GM19043 (cell line): ENCODE results near the gene PLIN5.
"Not testable (repeated sequence)": the region's sequence is repeated elsewhere in the genome, so short reads cannot be mapped to it uniquely, and the experiment has no call there.

Experiments
- ATAC-seq: cut with Tn5 transposase; IDR thresholded peaks from one replicate; pipeline ENCODE4 v1.9.1; 2021; ENCODE audit warnings: low read depth; ENCODE audit not compliant: unreplicated experiment

PLIN5 gene

GRCh38 chr19:4543842-4544647 is 9.0 kb upstream of the PLIN5 start:
- no peak for ATAC-seq

DNA sequence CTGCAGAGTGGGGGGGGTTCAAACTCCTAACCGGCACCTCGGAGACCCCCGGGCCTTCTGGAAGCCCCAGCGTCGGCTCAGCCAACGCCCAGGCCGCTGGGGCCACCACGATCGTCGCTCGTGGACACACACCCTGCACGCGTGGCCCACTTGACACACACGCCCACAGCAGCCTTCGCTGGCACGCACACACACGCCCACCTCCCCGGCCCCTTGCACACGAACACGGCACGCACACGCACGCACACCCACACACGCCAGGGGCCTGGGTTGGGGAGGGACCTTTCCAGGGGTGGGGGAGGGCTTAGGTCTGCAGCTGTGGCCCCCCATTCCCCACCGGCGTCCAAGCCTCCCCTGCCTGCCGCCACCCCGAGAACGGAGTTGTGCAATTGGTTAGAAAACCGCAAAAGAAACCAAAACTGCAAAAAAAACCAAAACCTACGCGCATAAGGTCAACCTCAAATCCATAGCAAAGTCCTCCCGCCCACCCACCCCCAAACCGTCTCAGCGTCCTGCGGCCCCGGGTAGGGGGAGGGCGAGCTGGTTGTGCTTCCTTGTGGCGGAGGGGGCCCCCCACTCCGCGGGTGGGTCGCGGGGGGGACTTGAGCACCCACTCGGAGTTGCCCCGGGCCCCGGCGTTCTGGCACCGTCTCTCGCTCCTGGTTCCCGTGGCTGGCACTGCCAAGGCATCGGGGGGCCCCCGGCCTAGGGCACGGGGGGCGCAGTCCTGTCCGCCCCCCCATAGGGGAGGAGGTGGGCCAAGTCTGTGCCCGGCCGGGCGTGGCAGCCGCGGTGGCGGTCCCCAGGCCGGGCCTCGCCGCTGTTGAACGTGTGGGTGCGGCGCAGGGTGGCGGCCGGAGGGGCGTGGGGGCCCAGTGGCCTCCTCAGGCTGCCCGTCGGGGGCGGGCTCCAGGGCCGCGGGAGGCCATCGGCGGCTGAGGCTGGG is 8.1 kb upstream of the PLIN5 start:
- ATAC-seq = no peak

GRCh38 chr19:4541806-4542145 is 6.8 kb upstream of the PLIN5 start:
- ATAC-seq = not testable (repeated sequence)

GRCh38 chr19:4541114-4541805 is 6.2 kb upstream of the PLIN5 start:
- no peak for ATAC-seq

- ATAC-seq = no peak
These were observed 4.9 kb upstream of the PLIN5 start, which contains the start of gene LRG1 for GRCh38 chr19:4539693-4540581. TSS of gene LRG1 (minus strand) at chr19:4540036. CDS start at chr19:4540013, 23 bp downstream.

- no peak for ATAC-seq
These were observed 4.2 kb upstream of the PLIN5 start for GRCh38 chr19:4539169-4539692.

- ATAC-seq = no peak
These were observed 3.6 kb upstream of the PLIN5 start for GRCh38 chr19:4538601-4538954.

DNA sequence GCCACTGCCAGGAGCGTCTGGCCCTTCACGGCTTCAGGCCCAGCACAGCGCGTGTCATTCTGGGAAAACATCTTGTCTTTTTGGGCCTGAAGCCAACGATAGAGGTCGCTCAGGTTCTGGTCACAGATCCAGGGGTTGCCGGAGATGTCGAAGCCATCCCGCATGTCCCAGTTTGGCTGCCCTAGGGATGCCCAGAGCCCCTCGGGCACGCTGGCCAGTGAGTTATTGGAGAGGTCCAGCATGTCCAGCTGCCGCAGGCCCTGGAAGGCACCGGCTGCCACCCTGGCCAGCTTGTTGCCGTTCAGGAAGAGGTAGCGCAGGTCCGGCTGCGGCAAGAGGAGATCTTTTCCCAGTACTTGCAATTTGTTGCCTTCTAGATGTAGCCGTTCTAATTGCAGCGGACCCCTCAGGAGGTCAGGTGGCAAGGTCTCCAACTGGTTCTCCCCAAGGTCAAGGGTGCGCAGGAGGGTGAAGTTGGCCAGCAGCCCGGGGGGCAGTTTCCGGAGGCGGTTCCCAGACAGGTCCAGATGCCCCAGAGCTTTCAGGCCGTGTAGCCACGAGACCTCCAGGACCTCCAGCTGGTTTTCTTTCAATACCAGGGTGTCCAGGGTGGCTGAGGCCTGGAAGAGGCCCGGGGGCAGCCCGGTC is 3.1 kb upstream of the PLIN5 start:
- ATAC-seq = no peak

GRCh38 chr19:4536798-4537197 is 1.8 kb upstream of the PLIN5 start:
- no peak for ATAC-seq

GRCh38 chr19:4533835-4534424 is 1.1 kb downstream of the PLIN5 start:
- ATAC-seq = no peak

- no peak for ATAC-seq
These were observed 1.7 kb downstream of the PLIN5 start for GRCh38 chr19:4533334-4533733.

GRCh38 chr19:4531562-4532165 is 3.4 kb downstream of the PLIN5 start:
- no peak for ATAC-seq

DNA sequence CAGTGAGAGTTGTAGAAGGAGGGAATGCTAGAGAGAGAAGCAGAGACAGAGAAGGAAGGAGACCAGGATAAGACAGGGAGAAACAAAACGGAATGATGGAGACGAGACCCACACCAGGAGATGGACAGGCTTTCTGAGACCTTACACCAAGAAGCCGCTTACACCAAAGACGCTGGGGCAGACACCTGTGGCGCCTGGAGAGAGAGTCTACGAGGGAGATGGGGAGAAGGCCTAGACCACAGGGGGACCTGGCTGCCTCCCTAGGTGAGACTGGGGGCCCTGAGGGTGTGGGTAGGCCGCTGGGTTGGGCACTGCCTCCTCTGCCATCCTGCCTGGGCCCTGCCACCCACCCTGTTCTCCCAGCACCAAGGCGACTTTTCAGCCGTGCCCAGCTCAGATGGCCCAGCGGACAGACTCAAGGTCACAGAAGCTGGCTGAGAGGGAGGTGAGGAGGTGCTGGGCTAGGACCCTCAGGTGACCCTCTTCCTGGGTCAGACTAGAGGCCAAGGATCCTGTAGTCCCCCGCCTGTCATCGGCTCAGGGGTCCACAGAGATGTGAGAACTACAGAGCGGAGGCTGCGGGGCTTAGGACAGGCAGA is 5.0 kb downstream of the PLIN5 start:
- ATAC-seq = no peak

DNA sequence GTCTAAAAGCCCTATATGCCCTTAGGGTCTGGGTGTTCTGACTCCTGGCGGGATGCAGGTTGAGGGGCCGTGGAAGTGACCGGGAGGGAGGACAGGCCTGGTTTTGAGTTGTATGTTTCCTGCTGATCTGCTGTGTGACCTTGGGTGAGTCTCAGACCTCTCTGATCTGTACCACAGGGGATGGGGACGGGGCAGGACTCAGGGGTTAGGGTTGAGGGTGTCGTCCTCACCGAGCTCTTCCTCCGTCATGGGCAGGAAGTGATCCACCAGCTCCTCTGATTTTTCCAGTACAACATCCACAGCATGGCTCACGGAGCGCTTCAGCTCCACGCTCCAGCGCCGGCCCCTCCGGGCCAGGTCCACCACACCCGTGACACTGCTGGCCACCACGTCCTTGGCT is 6.2 kb downstream of the PLIN5 start:
- no peak for ATAC-seq

DNA sequence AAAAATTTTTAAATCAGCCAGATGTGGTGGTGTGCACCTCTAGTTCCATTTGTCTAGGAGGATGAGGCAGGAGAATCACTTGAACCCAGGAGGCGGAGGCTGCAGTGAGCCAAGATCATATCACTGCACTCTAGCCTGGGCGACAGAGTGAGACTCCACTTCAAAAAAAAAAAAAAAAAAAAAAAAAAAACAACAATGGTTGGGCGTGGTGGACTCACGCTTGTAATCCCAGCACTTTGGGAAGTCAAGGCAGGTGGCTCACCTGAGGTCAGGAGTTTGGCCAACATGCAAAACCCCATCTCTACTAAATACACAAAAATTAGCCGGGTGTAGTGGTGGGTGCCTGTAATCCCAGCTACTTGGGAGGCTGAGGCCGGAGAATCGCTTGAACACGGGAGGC is 7.6 kb downstream of the PLIN5 start:
- ATAC-seq = not testable (repeated sequence)

DNA sequence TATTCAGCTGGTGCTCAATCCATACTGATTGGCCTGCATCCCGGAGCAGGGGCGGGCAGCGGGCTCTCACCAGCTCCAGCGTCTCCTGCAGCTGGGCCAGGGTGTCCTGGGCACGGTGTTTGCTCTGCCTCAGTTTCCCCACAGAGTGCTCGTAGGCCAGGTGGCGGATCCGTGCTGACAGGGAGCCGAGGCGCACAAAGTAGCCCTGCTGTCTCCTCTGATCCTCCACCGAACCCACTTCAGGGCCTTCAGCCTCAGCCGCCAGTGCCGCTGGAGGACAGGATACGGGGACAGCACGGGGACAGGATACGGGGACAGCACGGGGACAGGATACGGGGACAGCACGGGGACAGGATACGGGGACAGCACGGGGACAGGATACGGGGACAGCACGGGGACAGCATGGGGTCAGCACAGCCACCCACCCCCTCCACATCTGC is 9.4 kb downstream of the PLIN5 start:
- no peak for ATAC-seq

DNA sequence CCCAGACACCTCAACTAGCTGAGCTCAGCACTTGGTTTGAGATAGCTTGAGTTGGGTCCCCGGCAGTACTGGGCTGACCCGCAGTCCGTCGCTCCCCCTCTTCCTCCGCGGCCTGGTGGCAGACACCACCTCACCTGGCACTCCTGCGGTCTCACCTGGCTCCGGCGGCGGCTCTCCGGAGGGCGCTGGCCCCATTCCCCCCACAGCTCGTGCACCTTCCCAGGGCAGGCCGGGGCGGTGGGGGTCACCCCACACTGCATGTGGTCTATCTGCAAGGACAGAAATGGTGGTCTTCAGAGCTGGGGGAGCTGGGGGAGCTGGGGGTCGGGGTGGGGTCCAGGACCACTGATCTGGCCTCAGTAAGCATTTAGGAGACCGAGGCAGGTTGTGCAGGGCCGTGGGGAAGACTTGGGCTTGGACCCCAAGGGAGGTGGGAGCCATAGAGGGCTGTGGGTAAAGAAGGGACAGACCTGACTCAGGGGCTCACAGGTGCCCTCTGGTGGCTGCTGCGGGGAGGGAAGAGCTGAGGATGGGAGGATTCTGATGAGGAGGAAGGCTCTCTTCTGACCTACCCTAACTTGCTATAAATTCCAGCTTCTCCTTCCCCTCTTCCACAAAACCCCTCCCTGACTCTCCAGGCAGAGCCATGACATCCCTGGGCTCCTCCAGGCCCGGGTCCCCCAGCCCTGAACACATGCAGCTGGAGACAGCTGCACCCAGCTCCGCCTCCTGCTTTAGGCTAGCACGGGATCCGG is 10.0 kb downstream of the PLIN5 start:
- ATAC-seq = no peak
